Measurements from ENCODE around the gene SPATA3. TPM values are rescaled to one million over a fixed set of nuclear protein-coding genes. Genes with fewer than 3 reads are reported as not detected.

Gene SPATA3
- total RNA-seq, 1 donor from 2014 or later: not detected

GRCh38 chr2:231009236-231009919 is 13.5 kb downstream of the SPATA3 start:
- peaks cover 28% of the 10 kb centered on the region for H3K27me3 ChIP-seq (ENCODE audit: insufficient read depth, low read length)
- TF ChIP-seq EZH2 (IDR thresholded peaks at IDR 0.05; ENCODE audit: insufficient read depth, low read length) (no peak), CTCF (IDR thresholded peaks at IDR 0.05; ENCODE audit: insufficient read depth, low read depth, low read length) (no peak)
- H3K9me3 ChIP-seq (ENCODE audit: insufficient read depth, low read depth, low read length): peaks cover 2% of the 10 kb centered on the region
- H4K20me1 ChIP-seq (ENCODE audit: insufficient read depth, low read length): no peaks in the 10 kb centered on the region
- no peaks in the 10 kb centered on the region for H3K4me1 ChIP-seq (ENCODE audit: insufficient read depth, low read length)
- Mint-ChIP-seq H3K4me3 (ENCODE audit: unreplicated experiment) (no peak overlapping the region), H3K36me3 (ENCODE audit: low read depth, unreplicated experiment) (no peaks in the 10 kb centered on the region), H3K27ac (ENCODE audit: unreplicated experiment) (no peak overlapping the region), H3K27me3 (ENCODE audit: low read depth, unreplicated experiment) (peaks cover 33% of the 10 kb centered on the region), H3K9me3 (ENCODE audit: unreplicated experiment) (peaks cover 10% of the 10 kb centered on the region), H3K4me1 (ENCODE audit: low read depth, unreplicated experiment) (peaks cover 10% of the 10 kb centered on the region)
- DNase-seq (ENCODE audit: low read depth) (peak; percentile 9), FAIRE-seq (no peak)
- H3K79me2 ChIP-seq (ENCODE audit: insufficient read depth, low read length): no peaks in the 10 kb centered on the region
- no peak overlapping the region for H3K27ac ChIP-seq (ENCODE audit: low read depth, low read length)
- H3K4me3 ChIP-seq (ENCODE audit: insufficient read depth, low read depth, low read length): no peak overlapping the region
- H3K4me2 ChIP-seq (ENCODE audit: low read length): no peak overlapping the region
- no peak overlapping the region for H3K9ac ChIP-seq (ENCODE audit: low read length)
- H3K36me3 ChIP-seq (ENCODE audit: insufficient read depth, low read length): no peaks in the 10 kb centered on the region
- no peak overlapping the region for H2AFZ ChIP-seq (ENCODE audit: low read depth, low read length)

- no peaks in the 10 kb centered on the region for H4K20me1 ChIP-seq (ENCODE audit: insufficient read depth, low read length)
- no peak overlapping the region for H3K4me2 ChIP-seq (ENCODE audit: low read length)
- Mint-ChIP-seq H3K27ac (ENCODE audit: unreplicated experiment) (no peak overlapping the region), H3K4me3 (ENCODE audit: unreplicated experiment) (no peak overlapping the region), H3K9me3 (ENCODE audit: unreplicated experiment) (peaks cover 4% of the 10 kb centered on the region), H3K27me3 (ENCODE audit: low read depth, unreplicated experiment) (peaks cover 33% of the 10 kb centered on the region), H3K36me3 (ENCODE audit: low read depth, unreplicated experiment) (no peaks in the 10 kb centered on the region), H3K4me1 (ENCODE audit: low read depth, unreplicated experiment) (peaks cover 10% of the 10 kb centered on the region)
- no peak overlapping the region for H3K27ac ChIP-seq (ENCODE audit: low read depth, low read length)
- H3K36me3 ChIP-seq (ENCODE audit: insufficient read depth, low read length): no peaks in the 10 kb centered on the region
- H3K9me3 ChIP-seq (ENCODE audit: insufficient read depth, low read depth, low read length): peaks cover 2% of the 10 kb centered on the region
- DNase-seq (ENCODE audit: low read depth) (no peak), FAIRE-seq (no peak)
- no peak for TF ChIP-seq CTCF (IDR thresholded peaks at IDR 0.05; ENCODE audit: insufficient read depth, low read depth, low read length)
- no peak for TF ChIP-seq EZH2 (IDR thresholded peaks at IDR 0.05; ENCODE audit: insufficient read depth, low read length)
- H3K4me1 ChIP-seq (ENCODE audit: insufficient read depth, low read length): no peaks in the 10 kb centered on the region
- H3K79me2 ChIP-seq (ENCODE audit: insufficient read depth, low read length): no peaks in the 10 kb centered on the region
- H3K27me3 ChIP-seq (ENCODE audit: insufficient read depth, low read length): peaks cover 28% of the 10 kb centered on the region
- H2AFZ ChIP-seq (ENCODE audit: low read depth, low read length): no peak overlapping the region
- no peak overlapping the region for H3K4me3 ChIP-seq (ENCODE audit: insufficient read depth, low read depth, low read length)
- no peak overlapping the region for H3K9ac ChIP-seq (ENCODE audit: low read length)
Observed at GRCh38 chr2:231010201-231010730, 14.3 kb downstream of the SPATA3 start.

GRCh38 chr2:231011526-231011925 is 15.6 kb downstream of the SPATA3 start:
- peaks cover 28% of the 10 kb centered on the region for H3K27me3 ChIP-seq (ENCODE audit: insufficient read depth, low read length)
- peaks cover 33% of the 10 kb centered on the region for H3K27me3 Mint-ChIP-seq (ENCODE audit: low read depth, unreplicated experiment)

More at GRCh38 chr2:231011526-231011925, 15.6 kb downstream of the SPATA3 start:
- TF ChIP-seq EZH2 (IDR thresholded peaks at IDR 0.05; ENCODE audit: insufficient read depth, low read length) (no peak), CTCF (IDR thresholded peaks at IDR 0.05; ENCODE audit: insufficient read depth, low read depth, low read length) (no peak)
- Histone ChIP-seq H3K4me3 (ENCODE audit: insufficient read depth, low read depth, low read length) (no peak overlapping the region), H4K20me1 (ENCODE audit: insufficient read depth, low read length) (no peaks in the 10 kb centered on the region), H3K4me1 (ENCODE audit: insufficient read depth, low read length) (no peaks in the 10 kb centered on the region), H3K27ac (ENCODE audit: low read depth, low read length) (no peak overlapping the region), H3K4me2 (ENCODE audit: low read length) (no peak overlapping the region), H2AFZ (ENCODE audit: low read depth, low read length) (no peak overlapping the region), H3K36me3 (ENCODE audit: insufficient read depth, low read length) (no peaks in the 10 kb centered on the region), H3K9ac (ENCODE audit: low read length) (no peak overlapping the region), H3K9me3 (ENCODE audit: insufficient read depth, low read depth, low read length) (no peaks in the 10 kb centered on the region), H3K79me2 (ENCODE audit: insufficient read depth, low read length) (no peaks in the 10 kb centered on the region)
- no peak overlapping the region for H3K27ac Mint-ChIP-seq (ENCODE audit: unreplicated experiment)
- no peak overlapping the region for H3K4me3 Mint-ChIP-seq (ENCODE audit: unreplicated experiment)
- no peaks in the 10 kb centered on the region for H3K36me3 Mint-ChIP-seq (ENCODE audit: low read depth, unreplicated experiment)
- FAIRE-seq (no peak), DNase-seq (ENCODE audit: low read depth) (no peak)
- H3K4me1 Mint-ChIP-seq (ENCODE audit: low read depth, unreplicated experiment): peaks cover 10% of the 10 kb centered on the region
- H3K9me3 Mint-ChIP-seq (ENCODE audit: unreplicated experiment): no peaks in the 10 kb centered on the region

Measured in astrocyte (in vitro differentiated cells and primary cell).